Activated naive CD4-positive, alpha-beta T cell treated with anti-CD3 and anti-CD28 coated beads, Interleukin-2, amount 50 U/mL, for 24 hours (primary cell): ENCODE data around the gene C12orf42.
A peak's percentile ranks its signal among the peaks of the same experiment; 100 is the strongest.

Experiments
- H3K27ac Mint-ChIP-seq: one replicate; pipeline ENCODE4 v1.8.0; 2021; ENCODE audit warnings: mild to moderate bottlenecking, mixed read lengths
- H3K27me3 Mint-ChIP-seq: one replicate; pipeline ENCODE4 v1.8.0; 2021; ENCODE audit warnings: mixed read lengths
- H3K36me3 Mint-ChIP-seq: one replicate; pipeline ENCODE4 v1.8.0; 2021; ENCODE audit warnings: mixed read lengths
- H3K4me1 Mint-ChIP-seq: one replicate; pipeline ENCODE4 v1.8.0; 2021; ENCODE audit warnings: mixed read lengths
- H3K4me3 Mint-ChIP-seq: one replicate; pipeline ENCODE4 v1.8.0; 2021; ENCODE audit warnings: mild to moderate bottlenecking, mixed read lengths
- H3K9me3 Mint-ChIP-seq: one replicate; pipeline ENCODE4 v1.8.0; 2021; ENCODE audit warnings: mixed read lengths

Gene C12orf42

GRCh38 chr12:103505371-103506236 lies 9.8 kb upstream of the C12orf42 start:
- Mint-ChIP-seq H3K4me3 (no peak overlapping the region), H3K4me1 (peaks cover 13% of the 10 kb centered on the region), H3K9me3 (no peaks in the 10 kb centered on the region), H3K27ac (peak overlapping the region; percentile 59), H3K27me3 (no peaks in the 10 kb centered on the region), H3K36me3 (no peaks in the 10 kb centered on the region)

- no peaks in the 10 kb centered on the region for H3K36me3 Mint-ChIP-seq
- no peak overlapping the region for H3K27ac Mint-ChIP-seq
- no peak overlapping the region for H3K4me3 Mint-ChIP-seq
- no peaks in the 10 kb centered on the region for H3K27me3 Mint-ChIP-seq
- H3K4me1 Mint-ChIP-seq: peaks cover 15% of the 10 kb centered on the region
- H3K9me3 Mint-ChIP-seq: no peaks in the 10 kb centered on the region
These were observed 8.8 kb upstream of the C12orf42 start for GRCh38 chr12:103504606-103505005.

- H3K9me3 Mint-ChIP-seq: no peaks in the 10 kb centered on the region
- H3K4me3 Mint-ChIP-seq: no peak overlapping the region
- no peaks in the 10 kb centered on the region for H3K27me3 Mint-ChIP-seq
- H3K36me3 Mint-ChIP-seq: no peaks in the 10 kb centered on the region
- peaks cover 21% of the 10 kb centered on the region for H3K4me1 Mint-ChIP-seq
- H3K27ac Mint-ChIP-seq: no peak overlapping the region
These were observed 8.0 kb upstream of the C12orf42 start for GRCh38 chr12:103503546-103504480.

DNA sequence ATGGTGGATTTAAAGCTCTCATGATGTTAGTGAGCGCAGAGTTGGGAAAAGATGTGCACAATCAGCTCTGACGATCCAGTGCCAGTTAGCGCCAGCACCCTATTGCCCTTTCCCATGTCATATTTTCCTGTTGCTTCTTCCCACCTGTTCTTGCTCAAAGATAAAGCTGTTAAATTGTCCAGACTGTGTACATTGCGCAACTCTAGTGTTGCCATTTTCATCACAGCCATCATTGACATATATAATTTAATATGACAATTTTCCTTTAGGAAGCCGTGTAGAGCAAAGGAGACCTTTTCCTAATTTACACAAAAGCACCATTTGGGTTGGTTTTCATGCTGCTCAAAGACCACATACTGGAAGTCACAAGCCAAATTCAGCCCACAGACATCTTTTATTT lies 5.7 kb upstream of the C12orf42 start:
- Mint-ChIP-seq H3K27ac (no peak overlapping the region), H3K9me3 (peaks cover 5% of the 10 kb centered on the region)

DNA sequence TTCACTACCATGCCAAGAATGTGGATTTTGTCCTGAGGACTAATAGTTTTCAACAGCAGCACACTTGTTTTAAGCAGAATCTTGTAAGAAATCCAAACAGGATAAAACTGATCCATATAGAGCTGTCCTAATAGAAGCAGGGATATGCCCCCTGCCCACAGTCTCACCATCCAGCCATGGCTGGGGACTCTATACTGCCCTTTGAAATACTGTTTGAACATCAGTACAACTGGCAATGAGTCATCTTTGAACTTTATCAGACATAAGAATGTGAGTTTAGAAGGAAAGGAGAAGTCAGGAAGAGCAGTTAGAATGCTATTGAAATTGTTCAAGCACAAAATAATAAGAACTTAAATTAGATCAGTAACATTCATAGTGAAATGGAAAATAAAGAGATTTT lies 3.8 kb upstream of the C12orf42 start:
- Mint-ChIP-seq H3K27me3 (peaks cover 11% of the 10 kb centered on the region), H3K36me3 (no peaks in the 10 kb centered on the region), H3K4me3 (no peak overlapping the region), H3K9me3 (peaks cover 5% of the 10 kb centered on the region), H3K27ac (no peak overlapping the region), H3K4me1 (peaks cover 24% of the 10 kb centered on the region)

More for the DNA sequence above, 5.7 kb upstream of the C12orf42 start:
- Mint-ChIP-seq H3K27me3 (peaks cover 1% of the 10 kb centered on the region), H3K4me3 (no peak overlapping the region), H3K4me1 (peaks cover 22% of the 10 kb centered on the region), H3K36me3 (no peaks in the 10 kb centered on the region)

GRCh38 chr12:103498990-103499389 lies 3.2 kb upstream of the C12orf42 start:
- Mint-ChIP-seq H3K9me3 (peaks cover 5% of the 10 kb centered on the region), H3K27ac (peak overlapping the region; percentile 0), H3K36me3 (no peaks in the 10 kb centered on the region), H3K4me3 (no peak overlapping the region), H3K27me3 (peaks cover 16% of the 10 kb centered on the region), H3K4me1 (peaks cover 30% of the 10 kb centered on the region)

- Mint-ChIP-seq H3K9me3 (peaks cover 5% of the 10 kb centered on the region), H3K4me1 (peaks cover 26% of the 10 kb centered on the region), H3K27ac (no peak overlapping the region), H3K27me3 (peaks cover 22% of the 10 kb centered on the region), H3K4me3 (peak overlapping the region; percentile 78), H3K36me3 (peaks cover 2% of the 10 kb centered on the region)
These were observed 867 bp downstream of the C12orf42 start for GRCh38 chr12:103494734-103495468.

GRCh38 chr12:103494051-103494733 lies 1.6 kb downstream of the C12orf42 start:
- Mint-ChIP-seq H3K27ac (no peak overlapping the region), H3K9me3 (peaks cover 5% of the 10 kb centered on the region), H3K36me3 (peaks cover 2% of the 10 kb centered on the region), H3K27me3 (peaks cover 22% of the 10 kb centered on the region), H3K4me3 (peak overlapping the region; percentile 78), H3K4me1 (peaks cover 20% of the 10 kb centered on the region)

GRCh38 chr12:103493199-103493598 lies 2.6 kb downstream of the C12orf42 start:
- peaks cover 9% of the 10 kb centered on the region for H3K9me3 Mint-ChIP-seq
- peaks cover 22% of the 10 kb centered on the region for H3K27me3 Mint-ChIP-seq
- peaks cover 18% of the 10 kb centered on the region for H3K4me1 Mint-ChIP-seq
- peaks cover 7% of the 10 kb centered on the region for H3K36me3 Mint-ChIP-seq
- H3K27ac Mint-ChIP-seq: no peak overlapping the region
- no peak overlapping the region for H3K4me3 Mint-ChIP-seq

DNA sequence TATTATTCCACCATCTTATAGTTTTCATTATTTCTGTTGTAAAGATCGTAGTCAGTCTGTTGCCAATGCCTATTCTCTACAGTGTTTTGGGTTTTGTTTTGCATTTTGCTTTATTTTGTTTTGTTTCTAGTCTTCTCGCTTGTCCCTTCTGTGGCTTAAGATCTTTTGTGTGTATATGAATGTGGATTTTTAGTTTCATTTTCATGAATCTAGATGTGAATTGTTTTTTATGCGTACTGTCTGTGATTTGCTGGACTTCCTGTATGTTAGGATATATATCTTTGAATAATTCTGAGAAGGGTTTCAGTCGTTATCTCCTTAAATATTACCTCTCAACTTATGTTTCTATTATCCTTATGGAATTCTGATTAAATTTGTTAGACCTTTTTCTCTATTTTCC lies 13.4 kb downstream of the C12orf42 start:
- peaks cover 3% of the 10 kb centered on the region for H3K36me3 Mint-ChIP-seq
- peak overlapping the region; percentile 45 for H3K4me3 Mint-ChIP-seq
- peaks cover 5% of the 10 kb centered on the region for H3K4me1 Mint-ChIP-seq
- no peaks in the 10 kb centered on the region for H3K27me3 Mint-ChIP-seq
- peaks cover 8% of the 10 kb centered on the region for H3K9me3 Mint-ChIP-seq
- H3K27ac Mint-ChIP-seq: peak overlapping the region; percentile 21

GRCh38 chr12:103475073-103475472 lies 20.7 kb downstream of the C12orf42 start:
- Mint-ChIP-seq H3K4me1 (peaks cover 6% of the 10 kb centered on the region), H3K27ac (no peak overlapping the region), H3K9me3 (peaks cover 12% of the 10 kb centered on the region), H3K4me3 (no peak overlapping the region), H3K36me3 (no peaks in the 10 kb centered on the region), H3K27me3 (no peaks in the 10 kb centered on the region)

DNA sequence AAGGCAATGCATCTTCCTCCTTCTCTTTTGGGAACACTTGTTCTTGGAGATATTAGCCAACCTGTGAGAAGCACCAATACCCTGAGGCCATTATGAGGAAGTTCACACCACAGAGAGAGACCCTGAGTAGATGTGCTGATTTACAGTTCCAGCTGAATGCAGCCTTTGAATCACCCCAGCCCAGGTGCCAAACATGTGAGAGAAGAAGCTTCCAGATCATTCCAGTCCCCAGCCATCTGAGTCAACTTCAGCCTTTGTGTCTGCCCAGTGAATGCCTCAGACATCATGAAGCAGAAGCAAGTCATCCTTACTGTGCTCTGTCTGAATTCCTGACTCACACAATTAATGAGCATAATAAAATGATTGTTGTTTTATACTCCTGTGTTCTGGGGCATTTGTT lies 25.1 kb downstream of the C12orf42 start:
- Mint-ChIP-seq H3K27me3 (no peaks in the 10 kb centered on the region), H3K27ac (no peak overlapping the region), H3K36me3 (no peaks in the 10 kb centered on the region), H3K4me1 (peaks cover 9% of the 10 kb centered on the region), H3K9me3 (peaks cover 5% of the 10 kb centered on the region), H3K4me3 (no peak overlapping the region)

- H3K36me3 Mint-ChIP-seq: no peaks in the 10 kb centered on the region
- no peaks in the 10 kb centered on the region for H3K27me3 Mint-ChIP-seq
- H3K9me3 Mint-ChIP-seq: peaks cover 5% of the 10 kb centered on the region
- H3K4me3 Mint-ChIP-seq: no peak overlapping the region
- H3K27ac Mint-ChIP-seq: no peak overlapping the region
- H3K4me1 Mint-ChIP-seq: peaks cover 9% of the 10 kb centered on the region
These were observed 26.0 kb downstream of the C12orf42 start for GRCh38 chr12:103469719-103470118.

- Mint-ChIP-seq H3K4me1 (peaks cover 9% of the 10 kb centered on the region), H3K9me3 (peaks cover 1% of the 10 kb centered on the region), H3K27ac (no peak overlapping the region), H3K27me3 (no peaks in the 10 kb centered on the region), H3K36me3 (no peaks in the 10 kb centered on the region), H3K4me3 (no peak overlapping the region)
These were observed 26.9 kb downstream of the C12orf42 start for GRCh38 chr12:103468837-103469236.

- no peaks in the 10 kb centered on the region for H3K36me3 Mint-ChIP-seq
- H3K4me1 Mint-ChIP-seq: peaks cover 4% of the 10 kb centered on the region
- peaks cover 5% of the 10 kb centered on the region for H3K9me3 Mint-ChIP-seq
- H3K27ac Mint-ChIP-seq: no peak overlapping the region
- no peaks in the 10 kb centered on the region for H3K27me3 Mint-ChIP-seq
- H3K4me3 Mint-ChIP-seq: no peak overlapping the region
These were observed 33.1 kb downstream of the C12orf42 start for GRCh38 chr12:103462675-103463074.
